NCI-H2227 treated with DMSO at 0.1 percent for 48 hours (cell line): ENCODE results near the gene CALD1.

Experiments
- DNase-seq: peaks from one replicate; lab custom pipeline; 2025; lab: John Stamatoyannopoulos, UW

Gene CALD1

DNA sequence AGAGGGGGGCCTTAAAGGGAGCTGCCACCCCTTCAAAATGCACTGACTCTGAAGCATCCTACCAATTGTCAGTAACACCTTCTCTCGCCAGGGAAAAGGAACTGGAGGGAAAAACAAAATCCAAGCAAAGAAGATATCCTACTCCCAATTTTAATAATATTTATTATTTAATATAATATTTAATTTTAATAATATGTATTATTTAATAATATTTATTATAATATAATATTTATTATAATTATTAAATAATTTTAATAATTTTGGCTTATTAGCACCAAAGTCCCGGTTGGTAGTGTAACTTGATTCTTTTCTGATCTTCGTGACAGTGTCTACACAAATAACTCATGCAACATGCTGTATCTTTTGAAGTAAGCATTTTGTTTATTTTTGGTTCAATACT lies 148.3 kb downstream of the CALD1 start:
- no peak for DNase-seq

DNA sequence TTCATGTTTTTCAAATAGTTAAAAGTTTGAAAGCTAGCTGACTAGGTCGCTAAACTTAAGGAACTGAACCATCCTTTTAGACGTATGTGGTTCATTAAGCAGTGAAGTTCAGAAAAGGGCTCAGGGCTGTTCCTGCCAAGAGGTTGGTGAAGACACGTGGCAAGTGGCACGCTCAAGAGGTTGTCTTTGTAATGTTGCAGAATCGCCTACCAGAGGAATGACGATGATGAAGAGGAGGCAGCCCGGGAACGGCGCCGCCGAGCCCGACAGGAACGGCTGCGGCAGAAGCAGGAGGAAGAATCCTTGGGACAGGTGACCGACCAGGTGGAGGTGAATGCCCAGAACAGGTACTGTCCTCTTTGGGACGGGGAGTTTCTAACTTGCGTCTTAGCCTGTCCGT lies 149.1 kb downstream of the CALD1 start:
- no peak for DNase-seq

DNA sequence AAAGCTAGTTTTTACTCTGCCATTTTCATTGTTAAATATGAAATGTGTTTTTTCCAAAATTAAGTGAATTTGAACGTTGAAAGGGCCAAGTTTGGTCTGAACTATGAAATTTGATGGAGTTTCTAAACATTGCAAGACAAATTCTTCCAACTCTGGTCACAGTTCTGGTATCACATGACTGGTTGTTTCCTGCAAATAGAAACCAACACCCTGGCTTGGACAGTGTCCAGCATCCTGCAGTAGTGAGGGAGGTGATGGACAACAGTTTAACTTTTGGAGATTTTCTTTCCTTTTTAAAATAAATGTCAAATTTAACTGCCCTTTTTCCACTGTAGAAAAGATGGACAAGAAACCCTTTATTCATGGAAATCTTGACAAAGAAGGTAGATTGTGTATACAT lies 152.1 kb downstream of the CALD1 start:
- DNase-seq, result no peak

DNA sequence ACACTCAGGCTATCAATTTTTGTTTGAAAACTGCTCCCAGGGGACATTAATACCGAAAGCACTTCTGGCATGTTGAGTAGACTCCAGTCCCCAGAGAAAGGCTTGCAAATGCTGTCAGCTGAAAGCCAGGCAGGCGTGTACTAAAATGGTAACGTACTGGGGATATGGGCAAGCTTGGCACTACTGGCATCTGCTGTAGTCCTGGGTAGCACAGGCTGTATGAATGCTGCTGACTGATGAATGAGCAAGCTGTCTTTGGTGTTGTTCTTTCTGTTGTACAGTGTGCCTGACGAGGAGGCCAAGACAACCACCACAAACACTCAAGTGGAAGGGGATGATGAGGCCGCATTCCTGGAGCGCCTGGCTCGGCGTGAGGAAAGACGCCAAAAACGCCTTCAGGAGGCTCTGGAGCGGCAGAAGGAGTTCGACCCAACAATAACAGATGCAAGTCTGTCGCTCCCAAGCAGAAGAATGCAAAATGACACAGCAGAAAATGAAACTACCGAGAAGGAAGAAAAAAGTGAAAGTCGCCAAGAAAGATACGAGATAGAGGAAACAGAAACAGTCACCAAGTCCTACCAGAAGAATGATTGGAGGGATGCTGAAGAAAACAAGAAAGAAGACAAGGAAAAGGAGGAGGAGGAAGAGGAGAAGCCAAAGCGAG lies 153.4 kb downstream of the CALD1 start:
- no peak for DNase-seq

DNA sequence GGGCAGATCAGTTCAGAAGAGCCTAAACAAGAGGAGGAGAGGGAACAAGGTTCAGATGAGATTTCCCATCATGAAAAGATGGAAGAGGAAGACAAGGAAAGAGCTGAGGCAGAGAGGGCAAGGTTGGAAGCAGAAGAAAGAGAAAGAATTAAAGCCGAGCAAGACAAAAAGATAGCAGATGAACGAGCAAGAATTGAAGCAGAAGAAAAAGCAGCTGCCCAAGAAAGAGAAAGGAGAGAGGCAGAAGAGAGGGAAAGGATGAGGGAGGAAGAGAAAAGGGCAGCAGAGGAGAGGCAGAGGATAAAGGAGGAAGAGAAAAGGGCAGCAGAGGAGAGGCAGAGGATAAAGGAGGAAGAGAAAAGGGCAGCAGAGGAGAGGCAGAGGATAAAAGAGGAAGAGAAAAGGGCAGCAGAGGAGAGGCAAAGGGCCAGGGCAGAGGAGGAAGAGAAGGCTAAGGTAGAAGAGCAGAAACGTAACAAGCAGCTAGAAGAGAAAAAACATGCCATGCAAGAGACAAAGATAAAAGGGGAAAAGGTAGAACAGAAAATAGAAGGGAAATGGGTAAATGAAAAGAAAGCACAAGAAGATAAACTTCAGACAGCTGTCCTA lies 154.1 kb downstream of the CALD1 start:
- no peak for DNase-seq

DNA sequence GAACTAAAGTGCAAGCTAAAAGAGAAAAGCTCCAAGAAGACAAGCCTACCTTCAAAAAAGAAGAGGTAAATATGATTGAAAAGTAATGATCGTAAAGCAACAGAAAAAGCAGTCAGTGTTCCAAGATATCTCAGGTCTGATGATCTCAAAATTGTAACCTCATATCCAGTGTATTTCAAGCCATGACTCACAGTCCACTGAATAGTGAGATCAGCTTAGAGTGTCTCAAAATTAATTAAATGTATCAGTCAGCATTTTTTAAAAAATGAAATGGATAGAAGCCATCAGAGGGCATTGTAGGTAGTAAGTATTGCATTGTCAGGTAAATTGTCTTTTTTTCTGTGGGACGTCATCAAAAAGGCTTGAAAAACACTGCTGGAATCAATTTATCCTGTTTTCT lies 156.3 kb downstream of the CALD1 start:
- no peak for DNase-seq

DNA sequence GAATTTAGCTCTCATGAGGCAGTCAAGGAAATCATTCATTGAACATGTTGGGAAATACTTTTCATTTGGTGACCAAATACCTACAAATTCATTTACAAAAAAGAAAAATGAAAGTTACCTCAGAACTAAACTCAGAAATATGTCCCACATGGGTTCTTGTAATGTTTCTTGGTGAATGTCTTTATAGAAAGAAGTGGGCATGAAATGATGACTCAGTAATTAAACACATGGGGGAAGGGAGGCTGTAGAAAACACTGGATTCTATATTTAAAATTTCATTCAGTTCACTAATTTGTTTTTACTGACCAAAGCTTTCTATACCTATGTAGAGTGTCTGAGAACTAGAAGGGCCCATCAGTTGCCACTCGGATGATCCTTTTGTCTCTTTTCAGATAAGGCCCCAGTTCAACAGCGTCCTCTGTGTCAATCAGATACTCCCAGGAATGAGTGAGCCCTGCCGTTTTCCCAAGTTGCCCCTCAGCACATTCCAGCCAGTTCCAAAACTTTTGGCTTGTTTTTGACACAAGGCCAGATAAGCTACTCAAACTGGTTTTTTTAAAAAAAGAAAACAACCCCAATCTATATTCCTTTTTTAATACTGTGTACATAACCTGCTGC lies 157.6 kb downstream of the CALD1 start:
- no peak for DNase-seq

DNA sequence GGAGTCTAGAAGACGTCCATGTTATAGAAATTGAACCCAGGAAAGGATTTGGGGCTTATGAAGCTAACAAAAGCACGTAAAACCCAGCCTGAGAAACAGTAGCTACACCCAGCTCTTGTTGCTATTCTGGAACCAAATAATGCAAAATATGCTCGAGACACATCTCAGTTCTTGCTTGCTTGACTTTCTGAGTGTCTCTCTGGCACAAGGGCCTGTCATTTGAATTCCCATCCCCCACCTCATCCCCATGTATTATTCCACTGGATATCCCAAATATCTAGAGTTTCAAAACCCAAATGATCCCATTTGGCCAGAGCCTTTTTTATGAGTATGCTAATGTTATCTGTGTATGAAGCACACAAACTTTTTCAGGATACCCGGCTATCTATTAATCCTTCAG lies 158.7 kb downstream of the CALD1 start:
- no peak for DNase-seq

DNA sequence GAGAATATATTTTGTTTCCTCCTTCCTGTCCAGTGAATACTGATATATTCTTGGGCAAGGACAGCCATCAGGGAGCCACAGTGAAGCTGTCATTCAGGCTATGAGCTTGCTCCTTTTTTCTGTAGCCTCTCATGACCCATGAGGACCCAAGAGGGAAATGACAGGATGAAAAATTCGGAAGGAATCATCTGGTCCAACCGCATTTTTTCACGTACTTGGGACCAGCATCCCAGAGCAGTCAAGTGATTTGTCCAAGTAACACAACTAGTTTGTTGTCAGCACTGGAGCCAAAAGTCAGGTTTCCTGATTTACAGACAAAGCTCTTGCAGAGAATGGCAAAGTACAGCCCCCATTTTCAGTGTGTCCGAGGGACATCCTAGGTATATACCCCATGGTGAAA lies 159.7 kb downstream of the CALD1 start:
- DNase-seq, result no peak

DNA sequence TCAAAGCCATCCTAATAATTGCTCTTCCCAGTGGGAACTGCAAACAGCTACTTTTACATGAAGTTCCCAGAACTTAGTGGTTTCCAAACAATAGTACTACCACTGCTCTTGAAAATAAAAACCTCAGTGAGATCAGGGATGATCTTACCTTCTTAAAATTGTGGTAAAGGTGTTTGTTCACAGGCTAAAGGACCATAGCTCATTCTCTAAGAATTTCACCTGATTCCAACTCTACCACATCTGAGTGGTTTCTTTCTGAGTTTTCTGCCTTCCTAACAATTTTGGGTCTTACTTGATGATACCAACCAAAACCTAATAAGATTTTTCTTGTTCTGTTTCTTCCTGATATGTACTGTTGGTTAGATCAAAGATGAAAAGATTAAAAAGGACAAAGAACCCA lies 161.3 kb downstream of the CALD1 start:
- no peak for DNase-seq

DNA sequence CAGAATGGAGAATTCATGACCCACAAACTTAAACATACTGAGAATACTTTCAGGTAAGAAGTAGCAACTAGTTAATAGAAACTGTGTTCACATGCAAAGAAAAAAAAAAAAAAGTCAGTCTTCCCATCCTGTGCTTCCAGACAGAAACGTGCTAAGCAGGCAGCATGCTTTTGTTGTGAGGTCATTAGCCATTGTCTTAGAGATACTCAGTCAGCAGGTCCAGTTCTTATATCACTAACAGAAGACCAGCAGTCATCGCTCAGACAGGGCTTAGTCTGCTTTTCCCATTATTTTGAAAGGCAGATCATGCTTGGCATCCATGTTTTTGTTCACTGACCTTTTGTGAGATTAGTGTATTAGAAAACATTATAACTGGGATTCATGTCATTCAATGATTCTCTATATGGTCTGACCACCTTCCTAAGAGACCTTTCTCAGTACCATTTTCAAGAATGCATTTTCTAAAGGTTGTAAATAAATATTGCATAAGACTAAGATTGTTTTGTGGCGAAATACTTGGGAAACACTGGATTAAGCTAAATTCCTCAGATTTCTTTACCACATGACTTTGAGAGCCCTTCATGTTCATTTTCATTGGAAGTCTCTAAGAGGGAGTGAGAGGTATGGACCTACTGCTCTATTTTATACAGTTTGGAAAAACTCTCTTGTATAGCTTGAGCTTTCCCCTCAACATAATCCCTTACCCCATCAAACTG lies 161.9 kb downstream of the CALD1 start:
- no peak for DNase-seq

DNA sequence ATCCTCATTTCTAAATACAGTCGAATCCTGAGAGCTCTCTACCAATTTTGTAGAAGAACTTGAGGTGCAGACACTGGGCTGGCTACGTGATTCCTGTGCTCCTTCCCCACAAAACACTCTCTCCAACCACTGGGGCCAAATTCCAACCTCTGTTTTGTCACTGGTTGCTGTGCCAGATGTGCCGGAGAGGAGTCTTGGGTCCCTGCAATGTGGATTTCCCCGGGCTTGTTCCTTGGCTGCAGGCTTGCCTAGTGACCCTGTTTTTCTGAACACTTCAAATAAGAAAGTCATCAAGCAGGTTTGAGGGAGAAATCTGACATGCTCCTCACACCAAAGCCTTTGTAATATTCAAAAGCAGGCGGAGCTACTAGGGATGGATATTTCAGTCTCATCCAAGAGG lies 162.5 kb downstream of the CALD1 start:
- no peak for DNase-seq

DNA sequence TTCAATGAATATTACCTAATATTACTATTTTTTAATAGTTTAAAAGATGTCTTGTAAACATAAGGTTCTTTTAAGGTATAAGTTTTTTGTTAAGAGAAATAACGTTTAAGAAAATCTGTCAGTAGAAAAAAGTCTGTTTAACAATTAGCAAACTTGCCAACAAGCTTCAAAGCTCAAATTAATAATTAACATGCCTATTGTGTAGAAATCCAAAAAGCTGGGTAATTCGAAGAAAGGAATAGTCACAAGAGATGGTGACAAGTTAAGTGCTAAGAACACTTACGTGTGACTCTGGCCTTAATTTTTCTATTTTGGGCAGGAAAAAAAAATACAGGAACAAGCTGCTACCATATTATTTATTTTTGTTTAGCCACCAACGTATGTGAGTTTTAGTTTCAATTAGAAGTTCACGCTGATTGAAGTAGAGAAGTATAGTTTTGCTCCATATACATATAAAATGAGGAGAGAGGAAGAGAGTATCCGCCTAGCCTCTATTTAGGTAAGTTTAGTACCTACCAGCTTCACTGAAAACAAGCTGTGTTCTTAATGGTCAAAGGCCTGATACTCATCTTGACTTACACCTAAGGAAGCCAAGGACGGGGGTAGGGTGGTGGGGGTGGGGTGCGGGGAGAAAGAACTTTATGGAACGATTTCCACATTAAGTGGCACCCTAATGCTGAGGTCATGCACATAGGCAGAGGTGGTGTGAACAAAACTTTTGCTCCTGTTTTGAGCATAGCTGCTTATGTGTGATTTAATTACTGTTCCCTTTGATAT lies 163.4 kb downstream of the CALD1 start:
- no peak for DNase-seq

DNA sequence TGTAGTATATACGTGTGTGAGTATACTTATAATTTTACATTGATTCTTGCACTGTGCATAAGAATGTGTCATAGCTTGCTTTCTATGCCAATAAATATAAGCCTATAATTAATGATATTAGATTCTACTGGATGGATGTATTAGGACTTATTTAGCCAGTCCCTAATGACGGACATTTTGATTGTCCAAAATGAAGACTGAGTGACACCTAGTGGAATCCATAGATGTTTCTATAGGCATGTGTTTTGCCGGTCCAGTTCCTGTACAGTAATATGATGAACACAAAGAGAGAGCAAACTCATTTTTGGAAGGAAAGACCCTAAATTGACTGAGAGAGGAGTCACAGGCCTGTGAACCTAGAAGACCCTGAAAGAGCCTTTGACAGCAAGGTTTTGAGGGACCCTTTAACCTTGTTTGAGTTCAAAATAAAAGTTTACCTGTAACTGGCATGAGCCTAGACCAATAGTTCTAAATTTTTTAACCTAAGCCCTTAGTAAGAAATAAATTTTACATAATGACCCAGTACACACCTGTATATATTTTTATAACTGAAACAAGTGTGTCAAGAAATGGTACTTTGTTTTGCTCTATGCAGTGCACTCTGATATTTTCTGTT lies 164.5 kb downstream of the CALD1 start:
- DNase-seq, result peak; percentile 47

DNA sequence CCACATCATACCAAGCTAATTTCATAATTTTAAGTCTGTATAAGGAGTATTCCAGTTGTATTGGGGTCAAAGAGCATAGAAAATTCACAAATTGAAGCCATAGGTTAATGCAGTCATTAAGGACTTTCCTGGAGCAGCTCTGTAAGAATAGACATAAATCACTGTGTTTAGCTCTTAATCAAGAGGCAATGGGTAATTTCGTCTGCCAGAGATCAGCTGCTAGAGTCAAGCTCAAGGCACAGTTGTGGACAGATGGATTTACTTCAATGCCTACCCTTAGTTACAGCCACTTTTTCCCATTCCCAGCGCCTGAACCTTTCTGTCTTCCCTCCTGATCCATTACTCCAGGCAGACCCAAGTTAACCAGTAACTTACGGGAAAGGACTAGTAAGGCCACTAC lies 166.3 kb downstream of the CALD1 start:
- DNase-seq, result peak; percentile 43

DNA sequence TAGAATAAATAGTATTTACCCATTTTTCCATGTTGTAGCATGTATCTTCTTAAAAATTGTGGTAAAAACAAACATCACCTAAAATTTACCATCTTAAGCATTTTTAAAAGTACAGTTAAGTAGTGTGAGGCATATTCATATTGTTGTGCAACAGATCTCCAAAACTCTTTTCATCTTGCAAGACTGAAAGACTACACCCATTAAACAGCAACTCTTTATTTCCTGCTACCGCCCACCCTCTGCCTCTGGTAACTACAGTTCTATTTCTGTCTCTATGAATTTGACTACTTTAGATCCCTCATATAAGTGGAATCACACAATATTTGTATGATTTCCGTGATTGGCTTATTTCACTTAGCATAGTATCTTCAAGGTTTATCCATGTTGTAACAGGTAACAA lies 166.8 kb downstream of the CALD1 start:
- DNase-seq, result no peak

DNA sequence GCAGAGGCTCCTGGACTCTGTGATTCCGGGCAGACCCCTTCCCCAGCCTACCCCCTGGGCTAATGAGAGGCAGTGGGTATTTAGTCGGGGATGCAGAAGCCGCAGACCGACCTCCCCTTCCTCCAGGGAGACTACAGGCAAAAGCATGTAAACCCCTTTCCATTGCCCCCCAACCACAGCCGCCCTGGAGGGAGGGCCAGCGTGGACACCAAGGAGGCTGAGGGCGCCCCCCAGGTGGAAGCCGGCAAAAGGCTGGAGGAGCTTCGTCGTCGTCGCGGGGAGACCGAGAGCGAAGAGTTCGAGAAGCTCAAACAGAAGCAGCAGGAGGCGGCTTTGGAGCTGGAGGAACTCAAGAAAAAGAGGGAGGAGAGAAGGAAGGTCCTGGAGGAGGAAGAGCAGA lies 167.9 kb downstream of the CALD1 start:
- DNase-seq, result no peak

DNA sequence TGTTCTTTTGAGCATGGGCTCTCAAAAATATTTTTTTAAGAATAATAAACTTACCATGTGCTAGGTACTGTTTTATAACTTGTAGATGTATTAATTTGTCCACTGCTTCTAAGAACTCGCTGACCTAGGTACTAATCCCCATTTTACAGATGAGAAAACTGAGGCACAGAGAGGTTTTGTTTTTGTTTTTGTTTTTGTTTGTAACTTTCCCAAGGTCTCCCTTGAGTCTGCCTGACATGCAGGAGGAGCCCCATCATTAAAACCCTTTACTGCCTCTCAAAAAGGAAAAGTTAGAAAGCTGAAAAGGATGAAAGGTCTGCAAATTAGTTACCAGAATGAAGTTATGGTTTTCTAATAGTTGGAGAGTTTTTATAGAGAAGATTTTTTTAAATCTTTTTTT lies 168.4 kb downstream of the CALD1 start:
- DNase-seq, result no peak

DNA sequence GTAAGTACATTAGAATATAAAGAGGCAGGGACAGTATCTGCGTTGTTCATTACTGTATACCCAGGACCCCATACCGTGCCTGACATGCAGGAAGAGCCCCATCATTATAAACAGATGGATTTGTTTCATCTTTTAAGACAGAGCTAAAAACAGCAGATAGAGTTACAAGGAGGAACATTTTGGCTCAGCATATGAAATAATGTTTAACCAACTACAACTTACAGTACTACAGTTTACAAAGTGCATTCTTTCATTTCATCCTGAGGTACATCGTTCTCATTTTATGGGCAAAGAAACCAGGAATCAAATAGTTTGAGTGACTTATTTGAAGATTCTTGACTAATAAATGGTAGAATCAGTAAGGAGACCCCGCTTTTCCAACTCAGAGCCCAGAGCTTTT lies 168.8 kb downstream of the CALD1 start:
- no peak for DNase-seq

DNA sequence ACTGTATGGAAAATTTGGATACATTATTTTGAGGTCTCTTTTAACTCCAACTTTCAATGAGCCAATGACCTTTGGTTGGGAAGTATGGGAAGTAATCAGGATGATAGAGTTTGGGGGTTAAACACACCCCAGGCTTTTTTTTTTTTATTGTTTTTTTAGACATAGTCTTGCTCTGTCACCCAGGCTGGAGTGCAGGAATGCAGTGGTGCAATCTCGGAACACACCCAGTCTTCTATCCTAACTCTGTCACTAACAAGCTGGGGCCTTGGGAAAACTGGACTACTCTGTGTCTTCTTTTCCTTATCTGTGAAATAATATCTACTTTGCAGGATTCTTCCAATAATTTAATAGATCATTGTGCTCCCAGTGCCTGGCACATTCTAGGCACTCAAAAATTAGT lies 169.3 kb downstream of the CALD1 start:
- DNase-seq, result no peak

DNA sequence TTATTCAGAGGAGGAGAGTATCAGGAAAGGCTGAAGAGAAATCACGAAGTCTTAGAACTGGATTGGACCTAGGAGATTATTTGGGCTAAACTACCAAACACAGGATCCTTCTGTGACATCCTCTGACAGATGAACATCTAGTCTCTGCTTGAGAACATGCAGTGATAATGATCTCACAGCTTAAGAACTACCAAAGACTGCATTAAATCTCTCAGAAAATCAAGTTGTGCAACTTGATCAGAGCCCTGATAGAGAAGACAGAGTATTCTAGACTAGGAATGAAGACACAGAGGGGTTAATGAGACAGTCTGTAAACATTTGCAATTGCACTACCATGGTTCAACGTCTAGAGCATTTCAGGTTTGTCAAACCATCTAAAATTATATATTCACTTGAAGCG lies 169.7 kb downstream of the CALD1 start:
- no peak for DNase-seq
